NCI-H2107 (cell line): ENCODE results near the gene TAC3.
"Not testable (repeated sequence)": the region's sequence is repeated elsewhere in the genome, so short reads cannot be mapped to it uniquely, and the experiment has no call there.

Experiments used
- DNase-seq: peaks from one replicate; lab custom pipeline; 2025; lab: John Stamatoyannopoulos, UW

Gene TAC3

DNA sequence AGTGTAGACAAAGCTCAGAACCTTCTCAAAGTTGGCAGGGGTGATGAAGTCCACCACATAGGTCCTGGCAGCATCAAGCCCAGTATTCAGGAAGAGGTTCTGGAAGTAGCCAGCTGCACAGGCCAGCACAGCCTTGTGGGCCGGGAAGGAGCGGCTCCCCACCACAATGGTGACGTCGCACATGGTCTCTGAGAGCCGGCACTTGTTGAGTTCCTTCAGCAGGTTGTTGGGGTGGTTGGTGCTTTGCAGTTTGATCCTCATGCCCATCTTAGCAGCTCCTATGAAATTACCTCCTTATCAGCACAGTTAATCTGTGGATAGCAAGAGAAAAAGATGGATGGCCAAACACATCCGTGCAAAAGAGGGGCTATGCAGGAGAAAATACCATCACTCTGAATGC lies 11.7 kb downstream of the TAC3 start:
- DNase-seq: no peak

DNA sequence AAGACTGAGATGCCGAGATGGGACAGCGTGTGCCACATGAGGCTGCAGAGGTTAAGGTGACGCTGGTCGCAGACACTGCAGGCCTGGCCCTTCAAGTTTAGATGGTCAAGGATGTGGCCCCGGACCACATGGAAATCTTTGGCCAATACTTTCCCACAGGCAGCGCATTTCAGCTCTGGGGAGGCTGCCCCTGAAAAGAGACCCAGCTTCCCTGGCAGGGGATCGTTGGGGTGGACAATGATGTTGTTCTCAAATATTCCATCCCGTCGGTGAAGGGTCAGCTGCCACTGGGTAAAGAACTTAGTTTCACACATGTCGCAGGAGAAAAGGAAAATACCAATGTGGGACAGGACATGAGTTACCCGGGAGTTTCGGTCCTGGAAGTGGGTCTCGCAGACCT lies 12.9 kb downstream of the TAC3 start:
- DNase-seq: no peak

DNA sequence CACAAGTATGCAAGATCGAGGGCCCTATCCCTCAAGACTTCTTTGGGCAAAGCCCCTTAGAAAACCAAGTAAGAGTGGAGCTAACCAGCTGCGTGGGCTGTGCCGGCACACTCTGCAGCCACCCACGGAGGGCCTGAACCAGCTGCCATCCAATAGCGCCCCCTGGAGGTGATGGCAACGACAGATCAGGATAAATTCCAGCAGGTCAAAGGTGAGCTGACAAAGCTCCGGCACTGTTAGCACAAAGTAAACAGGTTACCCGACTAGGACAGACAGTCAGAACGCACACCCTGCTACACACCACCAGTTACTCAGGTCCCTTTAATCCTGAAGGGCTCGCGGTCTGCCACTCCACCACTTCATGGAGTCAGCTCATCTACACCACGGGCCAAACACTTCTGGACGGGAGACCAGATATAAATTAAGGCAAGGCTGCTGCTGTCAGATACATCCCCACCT lies 14.9 kb downstream of the TAC3 start:
- DNase-seq: peak; percentile 31

DNA sequence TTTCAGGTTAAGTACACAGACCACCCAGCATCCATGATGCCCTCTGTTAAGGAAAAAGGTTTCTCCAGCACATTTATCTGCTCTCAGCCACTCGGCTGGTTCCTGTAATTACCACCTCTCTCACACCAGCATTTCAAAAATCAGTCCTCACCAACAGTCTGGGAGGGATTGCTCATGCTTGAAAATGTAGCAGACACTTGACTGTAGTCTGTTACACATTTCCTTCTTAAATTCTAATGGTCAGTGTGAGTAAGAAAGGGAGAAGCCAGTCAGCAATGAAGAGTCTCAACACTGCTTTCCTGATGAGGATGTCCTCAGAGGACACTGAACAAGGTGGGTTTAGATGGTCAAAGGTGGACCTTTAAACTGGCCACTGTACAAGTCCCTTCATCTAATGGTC lies 15.9 kb downstream of the TAC3 start:
- no peak for DNase-seq

DNA sequence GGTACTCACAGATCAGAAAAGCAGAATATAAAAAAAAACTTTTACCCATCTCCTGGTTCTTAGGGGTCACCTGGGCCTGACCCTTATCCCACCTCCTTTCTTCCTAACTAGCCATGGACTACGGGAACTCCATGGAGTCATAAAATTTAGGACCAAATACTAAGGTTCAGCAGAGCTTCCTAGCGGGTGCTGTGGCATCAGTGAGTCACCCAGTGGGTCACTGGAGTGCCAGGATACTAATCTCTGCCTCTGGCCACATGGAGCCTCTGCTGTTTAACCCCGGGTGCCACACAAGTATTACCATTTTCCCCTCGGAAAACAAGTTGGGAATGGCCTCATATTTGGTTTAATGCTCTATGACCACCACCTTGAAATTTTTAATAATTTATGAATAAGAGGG lies 16.9 kb downstream of the TAC3 start:
- no peak for DNase-seq

DNA sequence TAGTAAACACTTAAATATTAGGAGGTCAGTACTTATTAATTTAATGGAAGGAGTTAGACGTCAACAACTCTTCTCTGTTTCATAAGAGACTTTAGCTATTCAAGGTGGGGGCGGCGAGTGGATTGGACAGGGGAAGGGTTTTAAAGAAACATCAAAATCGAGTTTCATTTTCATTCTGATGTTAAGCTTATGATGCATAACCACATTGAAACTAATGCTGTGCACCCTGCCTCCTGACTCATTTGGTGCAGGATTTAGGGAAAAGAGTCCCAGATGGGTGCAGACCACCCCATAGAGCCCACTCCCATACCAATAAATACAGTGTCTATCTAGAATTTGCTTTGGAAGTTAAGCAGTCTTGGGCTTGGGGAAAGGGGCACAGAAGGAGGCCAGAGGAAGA lies 17.3 kb downstream of the TAC3 start:
- DNase-seq: no peak

DNA sequence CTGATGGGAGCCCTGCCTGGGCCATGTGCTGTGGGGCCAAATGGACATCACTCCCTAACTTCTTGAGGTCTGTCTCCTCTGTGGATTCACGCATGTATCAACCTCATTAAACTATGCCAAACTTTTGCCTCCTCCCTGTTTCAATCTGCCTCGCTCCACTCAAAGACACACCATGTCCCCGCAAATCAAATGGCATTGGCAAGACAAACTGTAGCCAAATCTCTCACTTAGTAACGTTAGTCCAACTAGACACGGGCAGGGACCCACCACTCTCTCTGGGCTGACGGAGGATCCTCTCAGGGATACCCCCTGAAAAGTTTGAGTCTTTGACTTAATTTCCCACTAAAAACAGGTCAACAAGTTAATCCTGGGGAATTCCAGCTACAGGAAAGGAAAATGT lies 18.0 kb downstream of the TAC3 start:
- no peak for DNase-seq

DNA sequence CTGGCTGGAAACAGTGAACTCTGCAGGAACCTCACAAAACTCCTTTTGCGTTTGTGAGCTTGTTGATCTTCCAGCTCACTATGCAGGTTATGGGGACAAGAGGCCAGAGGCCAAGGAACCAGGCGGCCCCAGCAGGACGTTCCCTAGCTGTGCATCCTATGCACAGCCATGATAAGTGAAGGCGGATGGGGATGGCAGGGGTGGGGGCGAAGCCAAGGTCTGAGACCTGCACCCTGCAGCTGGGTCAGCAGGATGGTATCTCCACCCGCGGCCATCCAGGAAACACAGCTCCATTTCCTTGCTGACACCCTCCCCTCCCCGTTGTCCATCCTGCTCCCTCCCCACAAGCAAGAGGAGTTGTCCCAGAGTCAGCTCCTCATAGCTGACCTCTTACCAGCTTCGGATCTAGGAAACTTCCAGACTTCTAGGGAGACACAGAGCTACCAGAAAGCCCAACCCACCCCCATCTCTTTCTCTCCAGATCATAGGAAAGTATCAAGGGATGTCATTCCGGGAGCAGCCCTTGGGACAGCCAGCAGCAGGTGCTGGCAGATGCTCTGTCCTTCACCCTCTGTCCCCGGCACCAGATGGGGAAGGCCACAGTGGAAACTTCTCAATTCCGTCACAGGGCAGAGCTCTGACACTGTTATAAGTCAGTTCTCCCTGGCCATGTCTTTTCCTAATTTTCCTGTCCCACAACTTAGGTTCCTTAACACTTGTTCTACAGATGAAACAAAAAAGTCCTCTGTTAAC lies 19.4 kb downstream of the TAC3 start:
- DNase-seq: no peak

DNA sequence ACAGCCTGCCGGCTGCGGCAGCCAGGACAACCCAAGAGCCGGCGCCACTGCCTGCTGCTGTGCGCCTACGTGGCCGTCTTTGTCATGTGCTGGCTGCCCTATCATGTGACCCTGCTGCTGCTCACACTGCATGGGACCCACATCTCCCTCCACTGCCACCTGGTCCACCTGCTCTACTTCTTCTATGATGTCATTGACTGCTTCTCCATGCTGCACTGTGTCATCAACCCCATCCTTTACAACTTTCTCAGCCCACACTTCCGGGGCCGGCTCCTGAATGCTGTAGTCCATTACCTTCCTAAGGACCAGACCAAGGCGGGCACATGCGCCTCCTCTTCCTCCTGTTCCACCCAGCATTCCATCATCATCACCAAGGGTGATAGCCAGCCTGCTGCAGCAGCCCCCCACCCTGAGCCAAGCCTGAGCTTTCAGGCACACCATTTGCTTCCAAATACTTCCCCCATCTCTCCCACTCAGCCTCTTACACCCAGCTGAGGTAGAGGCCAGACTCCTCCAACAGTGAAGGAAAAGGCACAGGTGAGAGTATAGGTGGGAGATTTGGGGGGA lies 20.3 kb downstream of the TAC3 start:
- no peak for DNase-seq

DNA sequence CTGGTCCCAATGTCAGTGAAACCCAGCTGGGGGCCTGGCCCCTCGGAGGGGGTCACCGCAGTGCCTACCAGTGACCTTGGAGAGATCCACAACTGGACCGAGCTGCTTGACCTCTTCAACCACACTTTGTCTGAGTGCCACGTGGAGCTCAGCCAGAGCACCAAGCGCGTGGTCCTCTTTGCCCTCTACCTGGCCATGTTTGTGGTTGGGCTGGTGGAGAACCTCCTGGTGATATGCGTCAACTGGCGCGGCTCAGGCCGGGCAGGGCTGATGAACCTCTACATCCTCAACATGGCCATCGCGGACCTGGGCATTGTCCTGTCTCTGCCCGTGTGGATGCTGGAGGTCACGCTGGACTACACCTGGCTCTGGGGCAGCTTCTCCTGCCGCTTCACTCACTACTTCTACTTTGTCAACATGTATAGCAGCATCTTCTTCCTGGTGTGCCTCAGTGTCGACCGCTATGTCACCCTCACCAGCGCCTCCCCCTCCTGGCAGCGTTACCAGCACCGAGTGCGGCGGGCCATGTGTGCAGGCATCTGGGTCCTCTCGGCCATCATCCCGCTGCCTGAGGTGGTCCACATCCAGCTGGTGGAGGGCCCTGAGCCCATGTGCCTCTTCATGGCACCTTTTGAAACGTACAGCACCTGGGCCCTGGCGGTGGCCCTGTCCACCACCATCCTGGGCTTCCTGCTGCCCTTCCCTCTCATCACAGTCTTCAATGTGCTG lies 21.0 kb downstream of the TAC3 start:
- DNase-seq: no peak

DNA sequence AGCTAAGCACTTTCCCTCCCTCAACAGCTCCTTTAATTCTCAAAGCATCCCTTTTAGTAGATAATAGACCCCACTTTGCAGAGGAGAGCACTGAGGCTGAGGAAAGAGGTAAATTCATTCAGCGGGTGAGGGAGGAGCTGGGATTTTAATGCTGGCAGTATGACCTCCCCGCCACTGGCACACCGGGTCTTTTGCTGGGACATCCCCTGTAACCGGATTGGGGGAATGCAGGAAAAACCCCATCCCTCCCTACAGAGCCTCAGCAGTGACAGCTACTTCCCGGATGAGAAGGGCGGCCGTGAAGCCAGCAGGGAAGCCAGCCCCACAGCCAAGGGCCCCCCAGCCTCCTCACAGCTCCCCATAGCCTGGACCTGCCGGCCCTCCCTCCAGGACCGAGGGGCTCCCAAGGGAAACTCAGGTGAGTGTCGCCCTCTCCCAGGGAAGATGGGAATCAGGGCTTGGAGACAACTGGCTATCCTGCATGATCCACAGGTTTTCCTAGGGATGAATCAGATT lies 22.0 kb downstream of the TAC3 start:
- DNase-seq: no peak

DNA sequence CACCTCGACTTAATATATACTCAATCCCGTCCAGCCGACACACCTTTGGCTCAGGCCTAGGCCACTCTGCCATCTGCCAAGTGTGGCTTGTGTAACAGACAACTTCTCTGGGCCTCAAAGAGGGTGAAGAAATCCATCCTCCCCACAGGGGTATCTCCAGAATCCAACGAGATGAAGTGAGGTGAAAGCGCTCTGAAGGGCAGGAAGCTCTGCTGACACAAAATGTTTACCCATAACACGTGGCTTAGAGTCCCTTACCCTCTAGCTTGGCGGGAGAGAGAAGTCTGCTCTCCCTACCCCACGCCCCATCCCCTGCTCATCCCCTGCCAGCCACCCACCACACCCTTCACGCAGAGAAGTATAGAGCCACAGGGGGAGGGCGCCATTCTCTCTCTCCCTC lies 23.0 kb downstream of the TAC3 start:
- DNase-seq: no peak

DNA sequence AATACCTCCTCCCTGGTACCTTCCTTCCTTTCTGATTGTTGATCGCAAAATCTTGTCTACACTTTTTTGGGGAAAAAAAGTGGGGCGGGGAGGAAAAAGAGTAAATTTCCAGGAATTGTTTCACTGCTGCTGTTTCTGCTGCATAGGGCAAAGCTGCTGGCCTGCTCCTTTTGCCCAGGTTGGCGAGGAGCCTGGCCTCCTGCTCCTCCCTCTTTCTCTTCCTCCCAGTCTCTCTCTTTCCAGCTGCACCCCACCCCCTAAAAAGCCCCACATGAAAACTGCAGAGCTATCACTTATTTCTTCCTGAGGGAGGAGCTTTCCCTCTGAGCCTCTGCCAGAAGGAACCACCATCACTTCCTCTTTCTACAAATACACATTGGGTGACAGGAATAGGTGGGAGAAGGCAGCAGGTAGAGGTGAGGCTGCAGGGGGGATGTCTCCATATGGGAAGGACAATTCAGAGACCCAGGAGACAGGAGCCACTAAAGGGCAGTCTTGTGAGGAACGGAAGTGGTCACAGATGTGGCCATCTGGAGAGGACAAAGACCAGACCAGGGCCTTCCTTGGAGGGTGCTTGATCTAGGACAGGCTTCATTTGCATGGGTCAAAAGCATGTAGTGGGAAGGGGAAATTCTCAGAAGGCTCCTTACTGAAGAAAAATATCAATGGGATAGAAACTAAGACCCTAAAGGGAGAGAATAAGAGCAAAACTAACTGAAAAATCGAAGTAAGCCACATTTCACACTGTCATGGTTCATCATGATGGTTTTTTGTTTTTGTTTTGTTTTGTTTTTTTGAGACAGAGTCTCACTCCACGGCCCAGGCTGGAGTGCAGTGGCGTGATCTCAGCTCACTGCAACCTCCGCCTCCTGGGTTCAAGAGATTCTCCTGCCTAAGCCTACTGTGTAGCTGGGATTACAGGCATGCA lies 24.7 kb downstream of the TAC3 start:
- no peak for DNase-seq

DNA sequence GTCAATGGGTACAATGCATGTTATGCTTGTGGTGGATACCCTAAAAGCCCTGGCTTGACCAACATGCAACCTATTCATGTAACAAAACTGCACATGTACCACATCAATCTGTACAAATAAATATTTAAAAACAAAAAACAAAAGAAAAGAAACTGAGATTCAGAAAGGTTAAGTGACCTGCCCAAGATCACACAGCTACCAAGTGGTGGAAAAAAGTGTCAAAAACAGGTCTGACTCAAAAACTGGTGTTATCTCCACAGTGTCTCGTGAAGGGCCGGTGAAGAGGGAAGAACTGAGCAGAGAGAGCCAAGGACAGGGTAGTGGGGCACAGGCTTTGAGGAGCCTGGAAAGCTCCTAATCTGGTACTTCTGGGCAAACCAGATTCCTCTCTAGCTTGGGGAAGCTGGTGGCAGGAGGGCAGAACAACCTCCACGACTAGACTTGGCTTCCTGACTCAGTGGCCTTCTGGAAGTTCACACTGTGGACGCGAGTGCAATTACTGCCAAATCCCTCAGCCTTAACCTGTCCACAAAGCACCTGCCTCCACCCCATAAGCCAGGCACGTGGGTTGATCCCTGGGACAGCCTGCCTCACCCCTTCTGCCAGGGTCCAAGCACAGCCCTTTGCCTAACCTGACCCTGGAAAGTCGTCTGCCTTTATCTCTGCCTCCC lies 25.5 kb downstream of the TAC3 start:
- no peak for DNase-seq

DNA sequence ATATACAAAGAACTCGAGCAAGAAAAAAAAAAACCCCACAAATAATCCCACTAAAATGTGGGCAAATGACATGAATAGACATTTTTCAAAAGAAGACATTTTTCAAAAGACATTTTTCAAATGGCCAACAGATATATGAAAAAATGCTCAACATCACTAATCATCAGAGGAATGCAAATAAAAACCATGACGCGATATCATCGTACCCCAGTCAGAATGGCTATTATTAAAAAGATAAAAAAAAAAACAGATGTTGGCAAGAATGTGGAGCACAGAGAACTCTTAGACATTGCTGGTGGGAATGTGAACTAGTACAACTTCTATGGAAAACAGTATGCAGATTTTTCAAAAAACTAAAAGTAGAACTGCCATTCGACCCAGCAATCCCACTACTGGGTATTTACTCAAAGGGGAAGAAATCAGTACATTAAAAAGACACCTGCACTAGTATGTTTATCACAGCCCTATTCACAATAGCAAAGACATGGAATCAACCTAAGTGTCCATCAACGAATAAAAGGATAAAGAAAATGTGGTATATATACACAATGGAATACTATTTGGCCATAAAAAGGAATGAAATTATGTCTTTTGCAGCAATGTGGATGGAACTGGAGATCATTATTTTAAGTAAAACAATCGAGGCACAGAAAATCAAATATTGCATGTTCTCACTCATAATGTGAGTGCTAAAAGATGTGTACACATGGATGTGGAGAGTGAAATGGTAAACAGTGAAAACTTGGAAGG lies 26.3 kb downstream of the TAC3 start:
- DNase-seq: no peak

DNA sequence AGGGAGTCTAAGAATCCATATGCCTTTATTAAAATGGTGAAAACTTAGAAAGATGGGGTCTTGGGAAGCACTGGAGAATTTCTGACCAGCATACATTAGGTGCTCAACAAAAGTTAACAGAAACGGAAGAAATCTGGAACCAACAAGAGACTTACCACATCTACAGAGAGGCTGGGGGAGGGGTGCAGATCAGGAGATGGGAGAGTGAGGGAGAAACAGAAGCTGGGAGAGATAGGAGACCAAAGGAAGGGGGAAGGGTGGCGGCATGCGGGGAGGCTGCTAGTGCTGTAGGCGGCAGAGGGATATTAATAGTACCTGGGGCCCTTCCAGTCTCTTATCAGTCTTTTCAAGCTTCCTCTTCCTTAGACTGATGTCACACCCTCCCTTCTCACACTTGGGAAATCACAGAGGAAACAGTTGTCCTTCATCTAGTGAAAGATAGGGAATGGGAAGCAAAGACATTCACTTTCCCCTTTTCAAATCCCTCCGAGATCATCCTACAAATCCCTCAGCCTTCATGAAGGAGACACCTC lies 28.1 kb downstream of the TAC3 start:
- no peak for DNase-seq

DNA sequence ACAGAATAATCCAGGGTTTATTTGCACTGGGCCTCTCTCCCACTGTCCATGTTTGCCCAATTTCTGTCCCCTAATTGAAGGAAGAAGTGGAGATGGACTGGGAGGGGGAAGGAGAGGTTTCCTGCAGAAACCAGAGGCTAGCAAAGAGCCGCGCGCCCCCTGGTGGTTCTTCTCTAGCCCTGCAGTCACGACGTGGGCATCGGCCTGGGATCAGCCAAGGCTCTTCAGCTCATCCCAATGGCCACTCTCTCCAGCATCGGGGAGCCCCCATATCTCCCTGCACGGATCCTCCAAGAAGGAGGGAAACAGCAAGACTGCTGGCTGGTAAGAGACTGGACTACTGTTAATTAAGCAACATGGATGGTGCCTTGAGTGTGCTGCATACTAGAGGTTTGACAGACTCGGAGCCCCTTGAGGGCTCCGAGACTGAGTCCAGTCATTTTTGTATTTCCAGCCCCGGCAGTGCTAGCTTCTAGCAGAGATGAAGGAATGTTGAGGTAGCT lies 28.7 kb downstream of the TAC3 start:
- peak; percentile 61 for DNase-seq

DNA sequence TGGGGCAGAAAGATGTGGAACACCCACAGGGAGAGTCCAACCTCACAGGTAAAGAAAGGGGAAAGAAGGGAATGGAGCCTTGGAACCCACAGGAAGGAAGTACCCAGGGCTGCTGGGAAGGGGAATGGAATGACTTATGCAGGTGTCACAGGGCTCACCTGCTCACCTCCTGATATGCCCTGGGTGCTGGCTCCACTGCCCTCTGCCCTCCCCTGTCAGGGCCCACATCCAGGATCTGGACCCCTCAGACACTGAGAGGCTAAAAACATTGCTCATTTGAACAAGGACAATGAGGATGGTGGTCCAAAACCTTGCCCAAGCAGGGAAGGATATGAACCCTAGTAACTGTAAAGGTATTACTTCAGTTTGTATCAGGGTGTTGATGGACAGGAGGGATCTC lies 29.3 kb downstream of the TAC3 start:
- DNase-seq: no peak

DNA sequence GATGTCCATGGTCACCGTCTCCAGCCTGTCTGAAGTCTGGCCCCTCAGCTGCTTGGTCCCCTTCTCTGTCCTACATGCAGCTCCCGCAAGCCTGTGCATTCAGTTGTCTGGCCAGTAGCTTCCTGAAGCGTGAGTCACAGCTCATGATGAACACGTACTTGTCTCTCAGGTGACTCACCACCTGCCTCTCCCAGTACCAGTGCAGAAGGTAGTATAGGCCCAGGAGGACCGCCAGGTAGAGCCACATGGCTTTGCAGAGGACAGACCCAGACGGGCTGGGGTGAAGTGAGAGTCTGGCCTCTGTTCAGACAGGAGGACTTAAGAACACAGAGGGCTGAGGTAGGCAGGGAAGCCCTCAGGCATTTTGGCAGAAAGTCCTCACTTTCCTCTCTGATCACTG lies 30.6 kb downstream of the TAC3 start:
- DNase-seq: not testable (repeated sequence)

DNA sequence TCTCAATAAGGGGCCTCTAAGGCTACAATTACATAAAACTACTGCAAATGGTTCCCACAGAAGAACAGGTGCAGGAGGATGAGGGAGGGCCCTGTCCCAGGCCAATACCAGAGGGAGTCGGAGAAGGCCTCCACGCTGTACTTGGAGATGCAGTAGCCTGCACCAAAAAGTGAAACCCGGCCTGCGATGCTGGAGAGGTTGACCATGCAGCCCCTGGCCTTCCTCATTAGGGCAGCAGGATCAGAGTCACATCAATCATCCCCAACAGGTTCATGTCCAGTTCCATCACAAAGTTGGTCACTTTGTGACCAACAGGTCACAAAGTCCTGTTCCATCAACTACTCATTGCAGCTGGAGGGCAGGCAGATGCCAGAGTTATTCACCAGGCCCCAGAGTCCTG lies 32.9 kb downstream of the TAC3 start:
- no peak for DNase-seq
